GM19238 (cell line): ENCODE results near the gene CCDC172.

ENCODE experiments used
- DNase-seq: peaks from one replicate; pipeline ENCODE4 v3.0.0; 2011; ENCODE audit warnings: low spot score; ENCODE audit not compliant: insufficient read length

CCDC172 gene, protein sequence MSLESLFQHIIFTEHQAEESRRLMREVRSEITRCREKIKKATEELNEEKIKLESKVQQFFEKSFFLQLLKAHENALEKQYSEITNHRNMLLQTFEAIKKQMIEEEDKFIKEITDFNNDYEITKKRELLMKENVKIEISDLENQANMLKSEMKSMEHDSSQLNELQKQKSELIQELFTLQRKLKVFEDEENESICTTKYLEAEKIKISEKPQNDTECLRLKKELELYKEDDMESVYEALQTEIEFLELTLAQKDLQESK

GRCh38 chr10:116324227-116324950 is at the start of gene CCDC172:
Gene CCDC172, plus strand, starts transcription at chr10:116324448. Its CDS starts 564 bp downstream, at chr10:116325012.
- no peak for DNase-seq

- DNase-seq = no peak
Measured at GRCh38 chr10:116276981-116277380, 47.3 kb upstream of the CCDC172 start.

DNA sequence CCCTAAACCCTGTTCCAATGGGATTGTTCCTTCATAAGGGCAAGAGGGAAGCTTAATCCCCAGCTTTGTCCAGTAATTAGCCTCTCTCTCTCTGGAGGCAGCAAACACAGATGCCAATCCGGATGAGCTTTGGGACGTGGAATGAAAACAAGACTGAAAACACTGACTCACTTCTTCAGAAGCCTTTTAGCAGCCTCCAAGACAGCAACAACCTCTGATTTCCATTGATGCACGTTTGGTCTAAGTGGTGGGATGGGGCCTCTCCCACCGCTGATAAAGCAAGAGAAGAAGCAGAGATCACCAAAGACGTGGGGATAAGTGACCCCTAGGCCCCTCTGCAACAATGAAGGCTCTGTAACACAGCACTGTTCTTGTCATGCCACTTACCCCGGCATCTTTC is 45.4 kb upstream of the CCDC172 start:
- no peak for DNase-seq

DNA sequence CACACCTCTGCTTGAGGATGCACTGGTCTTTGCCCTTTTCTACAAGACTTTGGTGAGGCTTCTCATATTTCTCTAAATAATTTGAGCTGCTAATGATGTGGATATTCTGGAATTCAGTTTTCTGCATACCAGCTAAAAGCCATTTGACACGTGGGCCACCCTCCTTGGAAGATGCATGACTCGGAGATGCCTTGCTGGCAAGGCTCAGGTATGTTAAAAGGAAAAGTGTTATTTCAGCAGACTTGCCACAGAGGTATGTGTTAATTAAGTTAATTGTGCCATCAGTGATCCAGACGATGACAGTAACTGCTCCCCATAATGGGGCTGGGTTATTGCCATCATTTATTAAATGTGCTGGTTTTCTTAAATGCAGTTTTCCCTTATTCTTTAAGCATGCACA is 42.5 kb upstream of the CCDC172 start:
- DNase-seq = no peak

- DNase-seq = no peak
Measured at GRCh38 chr10:116286626-116287200, 37.5 kb upstream of the CCDC172 start.

GRCh38 chr10:116287906-116288501 is 36.2 kb upstream of the CCDC172 start:
- DNase-seq = no peak

GRCh38 chr10:116289652-116290051 is 34.6 kb upstream of the CCDC172 start:
- no peak for DNase-seq

GRCh38 chr10:116292493-116292892 is 31.8 kb upstream of the CCDC172 start:
- no peak for DNase-seq

GRCh38 chr10:116296291-116296721 is 27.9 kb upstream of the CCDC172 start:
- no peak for DNase-seq

- DNase-seq = no peak
Measured at GRCh38 chr10:116298586-116298985, 25.7 kb upstream of the CCDC172 start.

DNA sequence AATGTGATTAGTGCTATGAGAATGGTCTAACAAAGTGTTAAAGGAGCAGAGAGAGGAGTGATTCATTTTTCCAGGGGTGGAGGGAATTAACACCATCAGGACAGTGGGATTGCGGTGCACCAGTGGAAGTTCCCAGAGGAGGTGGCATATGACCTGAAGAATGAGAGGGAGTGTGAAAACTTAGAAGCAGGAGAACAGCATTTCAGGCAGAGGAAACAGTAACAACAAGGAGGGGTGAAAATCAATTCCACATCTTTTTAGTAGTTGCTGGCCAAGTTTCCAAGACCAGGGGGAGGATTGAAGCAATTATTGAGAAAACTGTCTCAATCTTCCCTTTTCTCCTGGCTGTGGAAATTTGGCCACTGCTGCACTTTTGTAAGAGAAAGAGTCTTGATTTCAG is 23.7 kb upstream of the CCDC172 start:
- no peak for DNase-seq

DNA sequence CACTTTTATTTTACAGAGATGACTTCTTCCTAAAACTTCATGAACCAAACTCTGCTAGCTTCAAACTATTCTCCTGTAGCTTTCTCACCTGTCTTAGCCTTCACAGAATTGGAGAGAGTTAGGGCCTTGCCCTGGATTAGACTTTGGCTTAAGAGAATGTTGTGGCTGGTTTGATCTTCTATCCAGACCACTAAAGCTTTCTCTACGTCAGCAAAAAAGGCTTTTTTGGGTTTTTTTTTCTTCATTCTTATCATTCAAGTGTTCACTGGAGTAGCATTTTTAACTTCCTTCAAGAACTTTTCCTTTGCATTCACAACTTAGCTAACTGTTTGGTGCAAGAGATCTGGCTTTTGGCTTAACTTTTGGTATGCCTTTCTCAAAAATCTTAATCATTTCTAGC is 19.3 kb upstream of the CCDC172 start:
- DNase-seq = no peak

GRCh38 chr10:116306847-116307246 is 17.4 kb upstream of the CCDC172 start:
- no peak for DNase-seq

- no peak for DNase-seq
Measured at GRCh38 chr10:116307455-116307854, 16.8 kb upstream of the CCDC172 start.

- DNase-seq = no peak
Measured at GRCh38 chr10:116311016-116311415, 13.2 kb upstream of the CCDC172 start.

GRCh38 chr10:116311706-116312490 is 12.3 kb upstream of the CCDC172 start:
- DNase-seq = no peak

GRCh38 chr10:116312548-116312947 is 11.7 kb upstream of the CCDC172 start:
- no peak for DNase-seq

DNA sequence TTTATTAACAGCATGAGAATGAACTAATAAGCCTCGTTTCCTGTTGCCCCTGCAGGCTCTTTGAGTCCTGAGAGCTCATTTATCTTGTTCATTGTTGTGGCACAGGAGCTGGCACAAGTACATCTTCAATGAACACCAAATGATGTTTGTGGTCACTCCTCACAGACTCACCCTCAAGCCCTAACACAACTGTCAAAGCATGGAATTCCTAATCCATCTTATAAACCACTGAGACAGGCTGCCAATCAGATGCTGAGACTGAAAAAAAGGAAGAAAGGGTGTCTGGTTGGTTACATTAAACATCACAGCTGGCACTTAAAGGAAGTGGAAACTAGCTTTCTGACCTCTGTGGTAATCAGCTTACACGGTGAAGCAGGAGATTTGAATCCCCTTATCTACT is 7.7 kb upstream of the CCDC172 start:
- no peak for DNase-seq

GRCh38 chr10:116324951-116325635 is 845 bp downstream of the CCDC172 start:
- DNase-seq = no peak

- no peak for DNase-seq
Measured at GRCh38 chr10:116325987-116326386, 1.7 kb downstream of the CCDC172 start.

DNA sequence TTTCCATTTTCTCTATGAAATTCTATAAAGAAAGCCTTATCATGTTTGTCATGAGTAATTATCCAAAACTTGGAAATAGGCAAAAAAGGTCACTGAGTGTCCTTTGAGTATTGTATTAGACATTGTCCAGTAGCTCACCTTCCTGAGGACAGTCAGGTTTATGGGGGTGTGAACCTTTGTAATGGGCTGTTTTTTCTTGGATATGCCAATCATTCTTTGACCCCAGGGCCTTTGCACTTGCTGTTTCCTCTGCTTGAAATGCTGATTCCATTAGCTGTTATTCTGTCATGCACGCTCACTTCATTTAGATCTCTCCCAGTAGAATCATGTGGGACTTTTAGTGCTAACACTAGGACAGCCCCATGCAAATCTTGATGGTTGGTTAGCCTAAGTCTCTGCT is 4.9 kb downstream of the CCDC172 start:
- DNase-seq = no peak
